ENCODE results near the gene KDM1A.

Gene KDM1A

DNA sequence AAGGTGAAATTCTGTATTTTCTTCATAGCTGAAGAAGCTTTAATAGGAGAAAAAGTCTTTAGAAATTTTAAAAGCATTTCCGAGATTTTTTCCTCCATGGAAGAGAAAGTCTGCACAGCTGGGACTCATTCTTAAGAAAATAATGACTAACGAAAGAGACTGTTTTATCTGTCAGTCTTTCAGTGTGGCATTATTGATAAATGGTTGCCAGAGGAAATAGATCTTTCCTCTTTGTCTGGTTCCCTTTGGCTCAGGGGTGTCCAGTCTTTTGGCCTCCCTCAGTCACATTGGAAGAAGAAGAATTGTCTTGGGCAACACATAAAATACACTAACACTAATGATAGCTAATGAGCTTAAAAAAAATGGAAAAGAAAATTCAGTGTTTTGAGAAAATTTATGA lies 49.9 kb downstream of the KDM1A start:
- no peak for DNase-seq (ENCODE audit: extremely low spot score)
- ChIA-PET POLR2A (no interaction called here), CTCF (interaction anchor here (1.1 to 2.0 kb wide), 5 partner anchors 9 to 91 kb away, joined by 3 to 6 read pairs (median 5); no protein-coding TSS in a partner anchor)
- TF ChIP-seq, protein P1, sequence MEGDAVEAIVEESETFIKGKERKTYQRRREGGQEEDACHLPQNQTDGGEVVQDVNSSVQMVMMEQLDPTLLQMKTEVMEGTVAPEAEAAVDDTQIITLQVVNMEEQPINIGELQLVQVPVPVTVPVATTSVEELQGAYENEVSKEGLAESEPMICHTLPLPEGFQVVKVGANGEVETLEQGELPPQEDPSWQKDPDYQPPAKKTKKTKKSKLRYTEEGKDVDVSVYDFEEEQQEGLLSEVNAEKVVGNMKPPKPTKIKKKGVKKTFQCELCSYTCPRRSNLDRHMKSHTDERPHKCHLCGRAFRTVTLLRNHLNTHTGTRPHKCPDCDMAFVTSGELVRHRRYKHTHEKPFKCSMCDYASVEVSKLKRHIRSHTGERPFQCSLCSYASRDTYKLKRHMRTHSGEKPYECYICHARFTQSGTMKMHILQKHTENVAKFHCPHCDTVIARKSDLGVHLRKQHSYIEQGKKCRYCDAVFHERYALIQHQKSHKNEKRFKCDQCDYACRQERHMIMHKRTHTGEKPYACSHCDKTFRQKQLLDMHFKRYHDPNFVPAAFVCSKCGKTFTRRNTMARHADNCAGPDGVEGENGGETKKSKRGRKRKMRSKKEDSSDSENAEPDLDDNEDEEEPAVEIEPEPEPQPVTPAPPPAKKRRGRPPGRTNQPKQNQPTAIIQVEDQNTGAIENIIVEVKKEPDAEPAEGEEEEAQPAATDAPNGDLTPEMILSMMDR (IDR thresholded peaks at IDR 0.05; ENCODE audit: control extremely low read depth, extremely low read depth, low read depth, missing control alignments), result no peak

DNA sequence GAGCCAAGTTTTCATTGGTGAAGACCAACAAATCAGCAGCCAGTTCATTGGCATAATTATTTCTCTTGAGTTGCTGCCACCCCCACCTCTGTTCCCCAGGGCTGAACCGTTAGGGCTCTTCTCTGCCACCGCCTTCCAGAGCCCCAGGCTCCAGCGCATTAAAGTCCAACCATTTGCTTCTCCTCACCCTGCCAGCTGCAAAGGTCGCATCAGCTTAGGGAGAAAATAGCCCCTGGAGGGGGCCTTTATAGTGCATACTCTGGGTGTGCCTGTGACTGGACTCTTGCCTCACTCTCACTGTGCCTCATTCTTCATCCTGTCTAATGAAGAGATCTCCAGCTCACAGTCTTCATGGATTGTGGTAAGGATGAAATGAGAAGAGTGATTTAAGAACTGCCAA lies 50.4 kb downstream of the KDM1A start:
- ChIA-PET CTCF (interaction anchor here (0.8 to 2.0 kb wide), 7 partner anchors 8 to 91 kb away, joined by 3 to 6 read pairs (median 4); no protein-coding TSS in a partner anchor), POLR2A (no interaction called here)
- TF ChIP-seq, protein P1 (IDR thresholded peaks at IDR 0.05; ENCODE audit: control extremely low read depth, extremely low read depth, low read depth, missing control alignments), result no peak
- no peak for DNase-seq (ENCODE audit: extremely low spot score)

DNA sequence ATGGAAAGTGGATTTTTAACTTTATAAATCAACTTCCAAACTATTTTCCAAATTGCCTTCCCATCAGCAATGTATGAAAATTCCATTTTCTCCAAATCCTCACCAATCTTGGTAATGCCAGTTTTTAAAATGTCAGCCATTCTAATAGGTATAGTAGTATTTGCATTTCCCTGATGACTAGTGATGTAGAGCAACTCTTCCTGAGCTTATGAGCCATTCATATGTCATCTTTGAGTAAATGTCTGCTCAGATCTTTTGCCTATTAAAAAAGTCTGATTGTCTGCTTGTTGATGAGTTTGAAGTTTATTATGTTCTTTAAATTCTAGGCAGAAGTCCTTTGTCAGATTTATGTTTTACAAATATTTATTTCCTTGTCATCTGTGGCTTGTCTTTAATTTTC lies 54.7 kb downstream of the KDM1A start:
- TF ChIP-seq, protein P1 (IDR thresholded peaks at IDR 0.05; ENCODE audit: control extremely low read depth, extremely low read depth, low read depth, missing control alignments), result no peak
- CTCF ChIA-PET, result interaction anchor here (0.8 to 2.7 kb wide), 5 partner anchors 11 to 111 kb away, joined by 3 to 9 read pairs (median 4); no protein-coding TSS in a partner anchor
- DNase-seq (ENCODE audit: extremely low spot score), result no peak
- POLR2A ChIA-PET, result no interaction called here

DNA sequence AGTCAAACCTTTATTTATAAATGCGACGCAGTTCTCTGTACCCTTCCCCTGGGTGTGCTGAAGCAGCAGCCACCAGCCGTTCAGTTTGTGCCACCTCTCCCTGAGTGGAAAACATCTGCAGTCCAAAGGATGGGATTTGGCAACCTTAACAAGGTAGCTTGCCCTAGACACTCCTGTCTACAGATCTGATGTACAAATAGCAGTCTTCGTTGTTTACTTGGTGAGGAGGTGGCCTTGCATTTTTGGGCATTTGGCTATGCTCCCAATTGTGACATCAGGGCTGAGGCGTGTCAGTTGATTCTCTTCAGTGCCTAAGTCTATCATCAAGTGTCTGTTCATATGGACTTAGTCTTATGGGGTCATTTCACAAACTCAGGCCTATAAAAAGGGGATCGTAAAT lies 59.8 kb downstream of the KDM1A start:
- TF ChIP-seq, protein P1 (IDR thresholded peaks at IDR 0.05; ENCODE audit: control extremely low read depth, extremely low read depth, low read depth, missing control alignments), result no peak
- ChIA-PET CTCF (interaction anchor here (1.1 to 4.1 kb wide), 5 partner anchors 10 to 105 kb away, joined by 3 to 26 read pairs (median 4); no protein-coding TSS in a partner anchor), POLR2A (no interaction called here)
- no peak for DNase-seq (ENCODE audit: extremely low spot score)

DNA sequence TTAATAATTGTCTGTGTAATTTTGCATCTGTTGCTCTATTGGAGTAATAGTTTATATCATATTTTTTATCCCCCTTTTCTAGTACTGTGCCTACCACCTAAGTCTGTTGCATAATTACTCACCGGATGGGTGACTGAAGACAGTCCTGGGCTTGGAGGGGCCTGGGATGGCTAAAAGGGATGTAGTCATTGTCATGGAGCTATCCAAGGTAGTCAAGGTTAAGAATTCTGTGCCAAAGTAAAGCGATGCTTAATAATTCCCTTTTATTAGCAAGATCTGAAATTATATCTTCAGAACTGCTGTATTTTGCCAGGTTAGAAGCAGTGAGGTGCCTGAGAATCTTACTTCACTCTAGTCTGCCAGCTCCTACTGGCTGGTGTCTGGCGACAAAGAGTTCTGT lies 61.6 kb downstream of the KDM1A start:
- TF ChIP-seq, protein P1 (IDR thresholded peaks at IDR 0.05; ENCODE audit: control extremely low read depth, extremely low read depth, low read depth, missing control alignments), result no peak
- POLR2A ChIA-PET, result no interaction called here
- DNase-seq (ENCODE audit: extremely low spot score), result no peak
- CTCF ChIA-PET, result interaction anchor here (1.1 to 4.1 kb wide), 7 partner anchors 8 to 126 kb away, joined by 3 to 26 read pairs (median 5); no protein-coding TSS in a partner anchor

DNA sequence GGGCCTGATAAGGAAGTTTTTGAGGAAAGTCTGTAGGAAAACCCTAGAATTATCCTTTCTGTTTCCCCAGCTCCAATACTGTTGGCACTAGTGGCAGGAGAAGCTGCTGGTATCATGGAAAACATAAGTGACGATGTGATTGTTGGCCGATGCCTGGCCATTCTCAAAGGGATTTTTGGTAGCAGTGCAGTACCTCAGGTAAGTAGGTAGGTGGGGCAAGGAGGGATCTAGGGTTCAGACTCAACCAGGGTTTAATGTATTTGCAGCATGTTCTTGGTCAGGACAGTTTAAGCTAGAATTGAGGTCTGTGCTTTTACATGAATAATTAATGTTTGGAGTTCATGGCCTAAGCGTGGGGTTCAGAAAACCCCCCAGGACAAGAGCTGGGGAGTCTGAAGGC lies 62.1 kb downstream of the KDM1A start:
- ChIA-PET POLR2A (no interaction called here), CTCF (interaction anchor here (1.3 to 4.1 kb wide), 6 partner anchors 9 to 125 kb away, joined by 3 to 26 read pairs (median 5); no protein-coding TSS in a partner anchor)
- no peak for DNase-seq (ENCODE audit: extremely low spot score)
- TF ChIP-seq, protein P1 (IDR thresholded peaks at IDR 0.05; ENCODE audit: control extremely low read depth, extremely low read depth, low read depth, missing control alignments), result no peak
